HG03025 (cell line): ENCODE measurements around the gene ADAMTS14.

Experiments used
- ATAC-seq: cut with Tn5 transposase; IDR thresholded peaks from one replicate; pipeline ENCODE4 v1.9.1; 2021; ENCODE audit warnings: mild to moderate bottlenecking, moderate library complexity; ENCODE audit not compliant: unreplicated experiment, low FRiP score

Gene ADAMTS14

GRCh38 chr10:70748801-70749573, 76.7 kb downstream of the ADAMTS14 start:
- no peak for ATAC-seq

- ATAC-seq: no peak
These were observed 77.5 kb downstream of the ADAMTS14 start for GRCh38 chr10:70749756-70750155.

DNA sequence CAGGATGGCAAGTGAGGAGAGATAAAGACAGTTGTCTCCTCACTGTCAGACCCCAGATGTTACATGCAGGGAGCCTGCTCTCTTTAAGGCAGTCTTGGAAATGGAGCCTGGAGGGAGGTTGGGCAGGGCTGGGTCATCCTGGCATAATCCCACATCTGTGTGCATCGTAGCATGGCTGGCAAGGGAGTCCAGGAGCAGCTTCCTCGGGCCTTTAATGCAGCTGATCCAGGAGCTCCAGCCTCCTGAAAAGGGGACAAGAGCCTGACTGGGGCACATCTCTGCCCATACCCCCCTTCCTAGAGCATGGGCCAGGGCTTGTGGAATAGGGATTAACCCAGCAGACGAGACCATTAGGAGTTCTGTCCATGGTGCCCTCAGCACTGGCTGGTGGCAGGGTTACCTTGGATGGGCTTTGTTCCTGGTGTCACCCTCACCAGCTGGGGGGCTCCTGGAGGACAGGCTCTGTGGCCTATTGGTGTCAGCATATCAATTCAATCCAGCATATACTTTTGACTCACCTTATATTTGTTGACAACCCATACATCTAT, 77.9 kb downstream of the ADAMTS14 start:
- ATAC-seq: no peak

- ATAC-seq: no peak
These were observed 79.0 kb downstream of the ADAMTS14 start for GRCh38 chr10:70751356-70751755.

GRCh38 chr10:70751991-70752390, 79.7 kb downstream of the ADAMTS14 start:
- no peak for ATAC-seq

DNA sequence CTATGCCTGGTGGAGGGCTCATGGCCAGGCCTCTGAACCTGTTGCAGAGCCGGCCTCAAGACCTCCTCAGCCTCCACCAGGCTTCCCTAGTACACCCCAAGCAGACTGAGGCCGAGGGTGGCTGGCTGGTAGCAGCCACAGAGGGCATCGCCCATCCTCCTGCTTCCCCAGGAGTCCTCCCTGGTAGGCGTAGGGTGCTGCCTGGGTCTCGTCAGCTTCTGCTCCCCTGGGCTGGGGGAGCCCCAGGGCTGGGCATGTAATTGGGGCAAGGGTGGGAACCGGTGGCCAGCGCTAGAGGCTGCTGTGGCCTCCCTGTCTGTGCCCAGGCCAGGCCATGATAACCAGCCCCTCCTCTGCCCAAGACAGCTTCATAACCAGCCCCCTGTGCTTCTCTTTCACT, 80.3 kb downstream of the ADAMTS14 start:
- ATAC-seq: no peak

DNA sequence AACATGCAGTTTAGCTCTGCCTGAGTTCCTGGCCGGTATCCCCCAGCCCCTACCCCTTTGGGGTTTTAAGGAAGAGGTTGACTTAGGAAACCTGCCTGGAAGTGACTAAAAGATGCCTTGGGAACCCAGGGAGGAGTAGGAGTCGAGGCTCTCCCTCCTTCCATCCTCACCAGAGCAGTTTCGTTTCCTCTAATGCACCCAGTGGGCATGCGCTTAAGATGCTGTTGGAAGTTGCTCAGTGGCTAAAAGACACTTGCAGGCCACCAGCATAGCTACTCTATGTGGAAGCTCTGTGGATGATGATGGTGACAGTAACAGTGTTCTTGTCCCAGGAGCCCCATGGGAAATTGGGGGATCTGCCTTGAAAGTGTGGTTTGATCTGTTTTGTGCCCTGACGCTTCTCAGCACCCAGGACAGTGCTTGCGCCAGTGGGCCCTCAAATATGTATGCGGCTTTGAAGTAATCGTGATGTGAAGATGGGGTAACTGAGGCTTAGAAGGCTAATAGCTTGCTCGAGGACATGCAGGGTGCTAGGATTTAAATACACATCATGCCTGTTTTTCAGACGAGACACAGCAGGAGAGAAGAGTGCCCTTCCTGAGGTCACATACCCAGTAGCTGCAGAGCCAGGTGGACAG, 80.8 kb downstream of the ADAMTS14 start:
- ATAC-seq: no peak

GRCh38 chr10:70753841-70754621, 81.7 kb downstream of the ADAMTS14 start:
- no peak for ATAC-seq

- no peak for ATAC-seq
These were observed 84.5 kb downstream of the ADAMTS14 start for GRCh38 chr10:70756700-70757360.

GRCh38 chr10:70757856-70758255, 85.5 kb downstream of the ADAMTS14 start:
- ATAC-seq: no peak

DNA sequence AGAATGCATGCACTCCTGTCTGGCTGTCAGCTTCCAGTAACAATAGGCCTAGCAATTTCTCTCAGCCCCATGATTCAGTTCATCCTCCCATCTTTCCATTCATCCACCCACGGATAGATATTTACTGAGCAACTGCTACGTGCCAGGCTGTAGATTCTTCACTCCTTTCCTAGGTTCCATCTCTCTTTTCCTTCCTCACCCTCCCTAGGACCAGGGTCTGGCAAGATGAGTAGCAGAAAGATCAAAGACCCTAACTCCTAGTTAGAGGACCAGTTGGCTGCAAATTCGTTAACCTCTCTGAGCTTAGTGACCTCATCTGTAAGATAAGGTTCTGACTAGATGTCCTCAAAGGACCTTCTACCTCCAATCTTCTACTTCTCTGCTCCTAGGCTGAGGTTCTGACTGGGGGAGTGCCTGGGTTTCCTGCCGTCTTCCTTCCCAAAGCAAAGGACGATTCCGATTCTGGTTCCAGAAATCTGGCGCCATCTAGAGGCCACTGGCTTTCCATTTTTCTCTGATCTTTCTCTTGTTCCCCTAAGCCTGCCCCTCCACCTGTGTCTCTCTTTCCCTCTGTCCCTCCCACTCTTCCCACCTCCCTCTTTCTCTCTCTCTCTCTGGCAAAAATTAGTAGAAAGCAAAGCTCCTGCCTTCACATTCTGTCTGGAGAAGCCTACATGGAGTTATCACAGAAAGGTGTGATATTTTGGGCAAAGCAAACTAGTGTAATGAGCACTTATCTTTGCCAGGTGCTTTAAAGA, 86.6 kb downstream of the ADAMTS14 start:
- no peak for ATAC-seq

GRCh38 chr10:70759781-70760180, 87.5 kb downstream of the ADAMTS14 start:
- ATAC-seq: no peak

DNA sequence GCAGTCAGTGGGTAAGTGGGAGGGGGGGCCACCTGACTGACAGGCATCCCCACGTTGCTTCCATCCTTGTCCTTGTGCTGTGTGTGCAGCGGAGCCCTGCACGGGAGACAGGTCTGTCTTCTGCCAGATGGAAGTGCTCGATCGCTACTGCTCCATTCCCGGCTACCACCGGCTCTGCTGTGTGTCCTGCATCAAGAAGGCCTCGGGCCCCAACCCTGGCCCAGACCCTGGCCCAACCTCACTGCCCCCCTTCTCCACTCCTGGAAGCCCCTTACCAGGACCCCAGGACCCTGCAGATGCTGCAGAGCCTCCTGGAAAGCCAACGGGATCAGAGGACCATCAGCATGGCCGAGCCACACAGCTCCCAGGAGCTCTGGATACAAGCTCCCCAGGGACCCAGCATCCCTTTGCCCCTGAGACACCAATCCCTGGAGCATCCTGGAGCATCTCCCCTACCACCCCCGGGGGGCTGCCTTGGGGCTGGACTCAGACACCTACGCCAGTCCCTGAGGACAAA, 88.0 kb downstream of the ADAMTS14 start:
- ATAC-seq: no peak

DNA sequence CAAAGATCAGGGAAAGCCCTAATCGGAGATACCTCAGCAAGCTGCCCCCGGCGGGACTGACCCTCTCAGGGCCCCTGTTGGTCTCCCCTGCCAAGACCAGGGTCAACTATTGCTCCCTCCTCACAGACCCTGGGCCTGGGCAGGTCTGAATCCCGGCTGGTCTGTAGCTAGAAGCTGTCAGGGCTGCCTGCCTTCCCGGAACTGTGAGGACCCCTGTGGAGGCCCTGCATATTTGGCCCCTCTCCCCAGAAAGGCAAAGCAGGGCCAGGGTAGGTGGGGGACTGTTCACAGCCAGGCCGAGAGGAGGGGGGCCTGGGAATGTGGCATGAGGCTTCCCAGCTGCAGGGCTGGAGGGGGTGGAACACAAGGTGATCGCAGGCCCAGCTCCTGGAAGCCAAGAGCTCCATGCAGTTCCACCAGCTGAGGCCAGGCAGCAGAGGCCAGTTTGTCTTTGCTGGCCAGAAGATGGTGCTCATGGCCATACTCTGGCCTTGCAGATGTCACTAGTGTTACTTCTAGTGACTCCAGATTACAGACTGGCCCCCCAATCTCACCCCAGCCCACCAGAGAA, 88.8 kb downstream of the ADAMTS14 start:
- ATAC-seq: no peak

- ATAC-seq: no peak
These were observed 89.5 kb downstream of the ADAMTS14 start for GRCh38 chr10:70761727-70762350.

DNA sequence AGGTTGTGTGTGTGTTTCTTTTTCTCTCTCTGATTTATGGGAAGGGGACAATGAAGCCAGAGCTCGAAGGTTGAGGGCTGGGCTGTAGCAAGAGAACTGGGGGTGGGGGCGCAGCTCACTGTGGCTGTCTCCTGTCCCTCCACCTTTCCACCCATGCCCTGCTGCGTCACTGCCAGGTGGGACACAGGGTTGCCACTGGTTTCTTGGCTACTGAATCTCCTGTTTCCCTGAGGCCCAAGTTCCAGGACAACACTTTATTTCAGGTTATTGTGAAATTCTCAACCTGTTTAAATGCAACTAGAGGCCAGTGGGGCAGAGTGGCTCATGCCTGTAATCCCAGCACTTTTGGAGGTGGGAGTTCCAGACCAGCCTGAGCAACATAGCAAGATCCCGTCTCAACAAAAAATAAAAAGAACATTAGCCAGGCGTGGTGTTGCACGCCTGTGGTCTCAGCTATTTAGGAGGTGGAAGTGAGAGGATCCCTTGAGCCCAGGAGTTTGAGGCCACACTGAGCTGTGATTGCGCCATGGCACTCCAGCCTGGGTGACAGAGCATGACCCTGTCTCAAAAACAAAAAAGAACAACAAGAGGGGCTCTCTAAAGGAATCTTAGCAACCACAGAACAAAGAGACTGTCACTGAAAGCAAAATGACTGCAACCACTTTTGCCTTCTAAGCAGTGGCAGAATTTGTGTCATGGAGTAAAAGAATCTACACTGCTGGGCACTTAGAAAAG, 90.3 kb downstream of the ADAMTS14 start:
- no peak for ATAC-seq

DNA sequence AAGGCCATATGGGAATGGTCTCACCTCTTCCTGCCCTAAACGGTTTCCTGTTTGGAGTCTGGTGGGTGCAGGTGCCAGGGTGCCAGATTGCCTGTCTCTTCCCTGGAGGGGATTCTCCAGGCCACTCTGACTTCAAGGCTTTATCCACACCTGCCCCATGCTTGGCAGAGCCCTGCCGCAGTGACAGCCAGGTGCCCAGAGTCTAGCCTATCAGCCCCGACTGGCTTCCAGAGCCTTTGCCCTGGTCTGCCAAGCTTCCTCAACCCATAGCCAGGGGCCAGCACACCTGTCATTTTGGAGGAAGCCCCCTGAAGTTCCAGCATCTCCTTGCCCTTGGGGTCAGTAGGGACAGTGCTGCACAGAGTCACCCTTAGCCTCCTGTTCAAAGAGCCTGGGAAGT, 91.3 kb downstream of the ADAMTS14 start:
- no peak for ATAC-seq
